Esophagus muscularis mucosa (tissue), 4 donors: ENCODE results near the gene INTS7. TPM values are rescaled to one million over a fixed set of nuclear protein-coding genes. Genes with fewer than 3 reads are reported as not detected.

Experiments used
- DNase-seq: peaks from one replicate; pipeline ENCODE4 v3.0.0-alpha.2; 2017; ENCODE audit errors: extremely low spot score
- H3K27ac ChIP-seq, 4 donors: fragments of 200-600 bp; sonication (generic); replicated peaks in 1 of 4; 1 replicate in 3 of 4; 2 replicates in 1 of 4; pipeline ENCODE4 v1.5.1; 2016 to 2019; ENCODE audit warnings: mild to moderate bottlenecking in 1 of 4
- H3K27me3 ChIP-seq, 4 donors: fragments of 200-600 bp; sonication (generic); one replicate each; pipeline versions ENCODE4 v1.5.1 to v1.6.0; 2016 to 2019
- H3K36me3 ChIP-seq, 4 donors: fragments of 200-600 bp; sonication (generic); one replicate each; pipeline ENCODE4 v1.5.1; 2016 to 2019
- H3K4me1 ChIP-seq, 4 donors: fragments of 200-600 bp; sonication (generic); one replicate each; pipeline ENCODE4 v1.5.1; 2016 to 2019
- H3K4me3 ChIP-seq, 4 donors: fragments of 200-600 bp; sonication (generic); 1 replicate in 2 of 4; 2 replicates in 2 of 4; pipeline ENCODE4 v1.5.1; 2016 to 2019; ENCODE audit warnings: mild to moderate bottlenecking in 4 of 4, moderate library complexity in 1 of 4
- H3K9me3 ChIP-seq, 4 donors: fragments of 200-600 bp; sonication (generic); 1 replicate in 3 of 4; 2 replicates in 1 of 4; pipeline ENCODE4 v1.5.1; 2016 to 2019
- CTCF ChIP-seq, 3 experiments: fragments of 200-600 bp in 2 of 3; fragments of 450-650 bp in 1 of 3; sonication (generic) in 2 of 3; IDR thresholded peaks; one replicate each; pipeline ENCODE4 v1.5.1; 2017 to 2019; ENCODE audit warnings: antibody characterized with exemption in 3 of 3, mild to moderate bottlenecking in 2 of 3, moderate library complexity in 1 of 3
- EP300 ChIP-seq: sonication (generic); formaldehyde crosslinking; IDR thresholded peaks from one replicate; pipeline ENCODE4 v1.6.1; 2017; ENCODE audit warnings: antibody characterized with exemption
- POLR2A ChIP-seq: fragments of 450-650 bp; IDR thresholded peaks from one replicate; pipeline ENCODE4 v1.6.1; 2017; ENCODE audit warnings: antibody characterized with exemption, moderate library complexity, mild to moderate bottlenecking, low read depth
- POLR2AphosphoS5 ChIP-seq, 2 donors: sonication (generic); formaldehyde crosslinking; IDR thresholded peaks; one replicate each; pipeline ENCODE4 v1.6.1; 2017; ENCODE audit warnings: antibody characterized with exemption in 2 of 2
- WGBS: methylation state at CpG from one replicate; pipeline ENCODE4 v1.1.5; 2018; 5-methylcytosine and 5-hydroxymethylcytosine counted together
- intact Hi-C: fragments of 100-400 bp; cut with DNase I; formaldehyde crosslinking; loops from one replicate; pipeline ENCODE4 v1.15.1; 2023
- total RNA-seq, 4 donors: library from RNA; depleted of rRNA; stranded (reverse); fragments of >200 nt; gene quantifications; one replicate each; pipeline versions ENCODE4 v1.1.0 to v1.2.1, GENCODE V29; 2016

Gene INTS7
- total RNA-seq, 4 donors from 2014 or later = 6.0 to 15.4 (median 11.0) TPM

- H3K27me3 ChIP-seq = no peaks in the 10 kb centered on the region
- no peaks in the 10 kb centered on the region for H3K9me3 ChIP-seq
- H3K4me1 ChIP-seq = no peaks in the 10 kb centered on the region
- no peak overlapping the region for H3K27ac ChIP-seq
- DNase-seq = no peak
- intact Hi-C loops = no loop called here
- no peak overlapping the region for H3K4me3 ChIP-seq
- WGBS = 67% methylated on average over 9 of the region's 9 CpGs
- no peak for TF ChIP-seq POLR2AphosphoS5 (IDR thresholded peaks at IDR 0.05)
- TF ChIP-seq CTCF (IDR thresholded peaks at IDR 0.05) = no peak
- no peak for TF ChIP-seq POLR2A
- TF ChIP-seq EP300 = no peak
- no peaks in the 10 kb centered on the region for H3K36me3 ChIP-seq
Observed at GRCh38 chr1:211896958-211897357, 138.4 kb downstream of the INTS7 start.

- no peaks in the 10 kb centered on the region for H3K9me3 ChIP-seq
- no peaks in the 10 kb centered on the region for H3K36me3 ChIP-seq
- WGBS = 69% methylated on average over 3 of the region's 3 CpGs
- no peaks in the 10 kb centered on the region for H3K27me3 ChIP-seq
- no peak overlapping the region for H3K27ac ChIP-seq
- H3K4me1 ChIP-seq = no peaks in the 10 kb centered on the region
- TF ChIP-seq CTCF (IDR thresholded peaks at IDR 0.05) = no peak
- TF ChIP-seq EP300 = no peak
- no peak for TF ChIP-seq POLR2AphosphoS5 (IDR thresholded peaks at IDR 0.05)
- TF ChIP-seq POLR2A = no peak
- no peak overlapping the region for H3K4me3 ChIP-seq
- intact Hi-C loops = no loop called here
- no peak for DNase-seq
Observed at GRCh38 chr1:211895126-211895759, 140.1 kb downstream of the INTS7 start.

GRCh38 chr1:211894312-211894711, 141.0 kb downstream of the INTS7 start:
- H3K4me3 ChIP-seq = no peak overlapping the region
- intact Hi-C loops = no loop called here
- TF ChIP-seq POLR2AphosphoS5 (IDR thresholded peaks at IDR 0.05) (no peak), EP300 (no peak), CTCF (IDR thresholded peaks at IDR 0.05) (no peak), POLR2A (no peak)
- H3K27ac ChIP-seq = no peak overlapping the region
- WGBS = 87% methylated on average over 5 of the region's 5 CpGs
- H3K9me3 ChIP-seq = no peaks in the 10 kb centered on the region
- H3K36me3 ChIP-seq = no peaks in the 10 kb centered on the region
- no peaks in the 10 kb centered on the region for H3K27me3 ChIP-seq
- H3K4me1 ChIP-seq = peaks cover 0 to 1% (median 0%) of the 10 kb centered on the region in 4 donors
- DNase-seq = no peak

- intact Hi-C loops = no loop called here
- Histone ChIP-seq H3K4me1 (peaks cover 0 to 5% (median 0%) of the 10 kb centered on the region in 4 donors), H3K4me3 (no peak overlapping the region), H3K36me3 (no peaks in the 10 kb centered on the region), H3K9me3 (no peaks in the 10 kb centered on the region), H3K27me3 (no peaks in the 10 kb centered on the region), H3K27ac (no peak overlapping the region)
- TF ChIP-seq EP300 = no peak
- TF ChIP-seq CTCF (IDR thresholded peaks at IDR 0.05) = no peak
- no peak for TF ChIP-seq POLR2AphosphoS5 (IDR thresholded peaks at IDR 0.05)
- TF ChIP-seq POLR2A = no peak
- no peak for DNase-seq
- 78% methylated on average over 5 of the region's 5 CpGs for WGBS
Observed at GRCh38 chr1:211893260-211893659, 142.1 kb downstream of the INTS7 start.

- no peak overlapping the region for H3K4me3 ChIP-seq
- no peak for TF ChIP-seq POLR2A
- TF ChIP-seq POLR2AphosphoS5 (IDR thresholded peaks at IDR 0.05) = no peak
- no peak for TF ChIP-seq CTCF (IDR thresholded peaks at IDR 0.05)
- TF ChIP-seq EP300 = no peak
- intact Hi-C loops = no loop called here
- no peaks in the 10 kb centered on the region for H3K27me3 ChIP-seq
- no peak for DNase-seq
- WGBS = 57% methylated on average over 3 of the region's 3 CpGs
- no peaks in the 10 kb centered on the region for H3K36me3 ChIP-seq
- H3K4me1 ChIP-seq = peaks cover 0 to 5% (median 0%) of the 10 kb centered on the region in 4 donors
- no peak overlapping the region for H3K27ac ChIP-seq
- H3K9me3 ChIP-seq = no peaks in the 10 kb centered on the region
Observed at GRCh38 chr1:211892577-211892976, 142.8 kb downstream of the INTS7 start.
